HepG2 (cell line): ENCODE results near the gene CNEP1R1. TPM values are rescaled to one million over a fixed set of nuclear protein-coding genes. Genes with fewer than 3 reads are reported as not detected.

Source experiments
- AGO1 ChIP-seq: fragments of 200-400 bp; formaldehyde crosslinking; IDR thresholded peaks from 2 replicates; pipeline ENCODE4 v1.6.1; 2017; ENCODE audit warnings: mild to moderate bottlenecking, low read depth, low read length, moderate library complexity; ENCODE audit not compliant: poor library complexity, severe bottlenecking
- DNMT1 ChIP-seq: sonication (generic); formaldehyde crosslinking; IDR thresholded peaks from 2 replicates; pipeline ENCODE4 v1.5.1; 2020; ENCODE audit warnings: mild to moderate bottlenecking, missing genetic modification reagents
- JUND ChIP-seq: sonication (generic); formaldehyde crosslinking; IDR thresholded peaks from 2 replicates; pipeline ENCODE4 v1.8.0; 2022; ENCODE audit warnings: mild to moderate bottlenecking, missing genetic modification reagents
- MTF1 ChIP-seq: sonication (generic); formaldehyde crosslinking; IDR thresholded peaks from 2 replicates; pipeline ENCODE4 v1.5.0; 2020; ENCODE audit warnings: missing genetic modification reagents
- NFKBIZ ChIP-seq: IDR thresholded peaks from 2 replicates; pipeline ENCODE4 v1.6.1; 2018; ENCODE audit warnings: missing genetic modification reagents, missing compliant biosample characterization
- SMAD3 ChIP-seq: sonication (generic); formaldehyde crosslinking; IDR thresholded peaks from 2 replicates; pipeline ENCODE4 v1.4.0; 2020; ENCODE audit warnings: missing genetic modification reagents
- SMARCC2 ChIP-seq: fragments of 450-650 bp; IDR thresholded peaks from 2 replicates; pipeline ENCODE4 v1.6.1; 2017; ENCODE audit warnings: antibody characterized with exemption, mild to moderate bottlenecking
- TMF1 ChIP-seq: sonication (generic); formaldehyde crosslinking; IDR thresholded peaks from 2 replicates; pipeline ENCODE4 v1.8.1; 2022; ENCODE audit warnings: low read depth, missing genetic modification reagents
- U2AF2 ChIP-seq: fragments of 200-400 bp; formaldehyde crosslinking; IDR thresholded peaks from 2 replicates; pipeline ENCODE4 v1.6.1; 2017; ENCODE audit warnings: low read depth, mild to moderate bottlenecking, low read length
- ZNF280D ChIP-seq: sonication (generic); formaldehyde crosslinking; IDR thresholded peaks from 2 replicates; pipeline ENCODE4 v1.5.1; 2020; ENCODE audit warnings: mild to moderate bottlenecking, missing genetic modification reagents
- ZNF615 ChIP-seq: sonication (generic); formaldehyde crosslinking; IDR thresholded peaks from 2 replicates; pipeline ENCODE4 v1.5.0; 2020; ENCODE audit warnings: mild to moderate bottlenecking, missing genetic modification reagents, borderline replicate concordance
- ZNF678 ChIP-seq: sonication (generic); formaldehyde crosslinking; IDR thresholded peaks from 2 replicates; pipeline ENCODE4 v1.4.0; 2020; ENCODE audit warnings: mild to moderate bottlenecking, missing genetic modification reagents
- ZNF747 ChIP-seq: sonication (generic); formaldehyde crosslinking; IDR thresholded peaks from 2 replicates; pipeline ENCODE4 v1.8.1; 2023; ENCODE audit warnings: missing genetic modification reagents, mild to moderate bottlenecking, borderline replicate concordance
- polyA plus RNA-seq, 8 experiments: library from polyadenylated mRNA; depleted of rRNA in 3 of 8; stranded (reverse) in 7 of 8; unstranded in 1 of 8; fragments of >200 nt; fragmentation: Illumina TruSeq in 4 of 8; extraction: Trizol in 4 of 8; gene quantifications; 2 replicates each; pipeline versions ENCODE4 v1.2.1 to v1.2.3, GENCODE V29; 2011 to 2016; ENCODE audit warnings: low read depth in 4 of 8, missing spikeins in 1 of 8, mixed read lengths in 1 of 8; ENCODE audit not compliant: insufficient read depth in 1 of 8
- total RNA-seq, 5 experiments: library from RNA; depleted of rRNA; stranded (reverse); fragments of >200 nt; fragmentation: Illumina TruSeq; extraction: Trizol; gene quantifications; 2 replicates each; pipeline ENCODE4 v1.2.3, GENCODE V29; 2016; ENCODE audit warnings: low read depth in 1 of 5
- TF ChIP-seq, protein P1 (sequence below): sonication (generic); formaldehyde crosslinking; IDR thresholded peaks from 2 replicates; pipeline ENCODE4 v1.4.0; 2020; ENCODE audit warnings: missing genetic modification reagents
- TF ChIP-seq, protein P2 (sequence below): sonication (generic); formaldehyde crosslinking; IDR thresholded peaks from 2 replicates; pipeline ENCODE4 v1.4.0; 2020; ENCODE audit warnings: missing genetic modification reagents
- TF ChIP-seq, protein P3 (sequence below): sonication (generic); formaldehyde crosslinking; IDR thresholded peaks from 2 replicates; pipeline ENCODE4 v1.4.0; 2020; ENCODE audit warnings: missing genetic modification reagents, borderline replicate concordance
- TF ChIP-seq, protein P4 (sequence below): sonication (generic); formaldehyde crosslinking; IDR thresholded peaks from 2 replicates; pipeline ENCODE4 v1.4.0; 2020; ENCODE audit warnings: missing genetic modification reagents, borderline replicate concordance

Gene CNEP1R1
- total and polyA plus RNA-seq, 2 of the 13 experiments (the other 11 are each of a cell fraction or from before 2014, with no cell fraction given) = 23.6 to 26.8 TPM

DNA sequence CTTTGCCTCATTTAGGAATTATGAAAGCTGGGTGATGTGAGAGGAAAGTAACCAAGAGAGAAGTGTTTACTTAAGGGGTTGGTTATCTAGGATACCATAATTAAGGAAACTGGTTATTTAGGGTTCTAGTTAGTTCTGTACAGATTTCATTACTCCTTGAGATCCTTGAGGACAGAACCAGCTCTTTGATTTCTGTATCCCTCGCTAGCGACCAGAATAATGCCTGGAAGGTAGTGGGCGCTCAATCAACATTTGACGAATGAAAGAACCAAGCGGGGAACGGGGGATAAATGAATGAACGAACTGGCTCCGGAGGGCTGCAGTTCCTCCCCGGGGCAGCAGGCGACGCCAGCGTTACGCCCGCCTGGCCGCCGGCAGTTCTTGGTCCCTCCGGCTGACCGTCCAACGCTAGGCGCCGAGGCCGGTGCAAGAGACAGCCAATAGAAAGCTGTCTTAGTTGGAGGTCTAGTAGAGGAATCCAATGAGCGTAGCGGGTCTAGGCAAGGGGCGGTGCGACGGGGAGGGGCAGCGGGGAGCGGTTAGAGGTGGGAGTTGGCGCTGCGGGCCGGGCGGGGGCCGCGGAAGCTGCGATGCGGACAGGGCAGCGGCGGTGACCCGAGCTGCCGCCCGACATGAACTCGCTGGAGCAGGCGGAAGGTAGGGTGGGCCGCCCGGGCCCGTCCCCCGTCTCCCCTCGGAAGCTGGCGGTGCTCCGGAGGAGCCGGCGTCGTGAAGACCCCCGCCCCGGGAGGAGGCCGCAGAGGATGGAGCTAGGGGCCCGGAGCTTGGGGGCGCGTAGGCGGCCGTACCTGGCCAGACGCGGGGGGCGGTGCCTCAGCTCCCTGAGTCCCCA is at the start of gene CNEP1R1 (continued):
- TF ChIP-seq TMF1 (CRISPR knock-in tag) (no peak), ZNF615 (CRISPR knock-in tag) (no peak), DNMT1 (peak; percentile 87; the same call in 1 of the 2 replicates), NFKBIZ (CRISPR knock-in tag) (peak; percentile 83), ZNF747 (CRISPR knock-in tag) (peak; percentile 85; the same call in 1 of the 2 replicates), SMAD3 (peak; percentile 91; the same call in 1 of the 2 replicates), ZNF280D (peak; percentile 51; the same call in 1 of the 2 replicates), MTF1 (CRISPR knock-in tag) (no peak), JUND (0 out of 2 replicates have a peak, but pooled peaks have one; percentile 21), SMARCC2 (no peak), ZNF678 (CRISPR knock-in tag) (no peak), U2AF2 (no peak), AGO1 (peak; percentile 81)
- TF ChIP-seq, protein P1, sequence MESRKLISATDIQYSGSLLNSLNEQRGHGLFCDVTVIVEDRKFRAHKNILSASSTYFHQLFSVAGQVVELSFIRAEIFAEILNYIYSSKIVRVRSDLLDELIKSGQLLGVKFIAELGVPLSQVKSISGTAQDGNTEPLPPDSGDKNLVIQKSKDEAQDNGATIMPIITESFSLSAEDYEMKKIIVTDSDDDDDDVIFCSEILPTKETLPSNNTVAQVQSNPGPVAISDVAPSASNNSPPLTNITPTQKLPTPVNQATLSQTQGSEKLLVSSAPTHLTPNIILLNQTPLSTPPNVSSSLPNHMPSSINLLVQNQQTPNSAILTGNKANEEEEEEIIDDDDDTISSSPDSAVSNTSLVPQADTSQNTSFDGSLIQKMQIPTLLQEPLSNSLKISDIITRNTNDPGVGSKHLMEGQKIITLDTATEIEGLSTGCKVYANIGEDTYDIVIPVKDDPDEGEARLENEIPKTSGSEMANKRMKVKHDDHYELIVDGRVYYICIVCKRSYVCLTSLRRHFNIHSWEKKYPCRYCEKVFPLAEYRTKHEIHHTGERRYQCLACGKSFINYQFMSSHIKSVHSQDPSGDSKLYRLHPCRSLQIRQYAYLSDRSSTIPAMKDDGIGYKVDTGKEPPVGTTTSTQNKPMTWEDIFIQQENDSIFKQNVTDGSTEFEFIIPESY = peak; percentile 60; the same call in 1 of the 2 replicates
- TF ChIP-seq, protein P2, sequence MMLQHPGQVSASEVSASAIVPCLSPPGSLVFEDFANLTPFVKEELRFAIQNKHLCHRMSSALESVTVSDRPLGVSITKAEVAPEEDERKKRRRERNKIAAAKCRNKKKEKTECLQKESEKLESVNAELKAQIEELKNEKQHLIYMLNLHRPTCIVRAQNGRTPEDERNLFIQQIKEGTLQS (CRISPR knock-in tag) = no peak; the same call in 1 of the 2 replicates
- TF ChIP-seq, protein P3, sequence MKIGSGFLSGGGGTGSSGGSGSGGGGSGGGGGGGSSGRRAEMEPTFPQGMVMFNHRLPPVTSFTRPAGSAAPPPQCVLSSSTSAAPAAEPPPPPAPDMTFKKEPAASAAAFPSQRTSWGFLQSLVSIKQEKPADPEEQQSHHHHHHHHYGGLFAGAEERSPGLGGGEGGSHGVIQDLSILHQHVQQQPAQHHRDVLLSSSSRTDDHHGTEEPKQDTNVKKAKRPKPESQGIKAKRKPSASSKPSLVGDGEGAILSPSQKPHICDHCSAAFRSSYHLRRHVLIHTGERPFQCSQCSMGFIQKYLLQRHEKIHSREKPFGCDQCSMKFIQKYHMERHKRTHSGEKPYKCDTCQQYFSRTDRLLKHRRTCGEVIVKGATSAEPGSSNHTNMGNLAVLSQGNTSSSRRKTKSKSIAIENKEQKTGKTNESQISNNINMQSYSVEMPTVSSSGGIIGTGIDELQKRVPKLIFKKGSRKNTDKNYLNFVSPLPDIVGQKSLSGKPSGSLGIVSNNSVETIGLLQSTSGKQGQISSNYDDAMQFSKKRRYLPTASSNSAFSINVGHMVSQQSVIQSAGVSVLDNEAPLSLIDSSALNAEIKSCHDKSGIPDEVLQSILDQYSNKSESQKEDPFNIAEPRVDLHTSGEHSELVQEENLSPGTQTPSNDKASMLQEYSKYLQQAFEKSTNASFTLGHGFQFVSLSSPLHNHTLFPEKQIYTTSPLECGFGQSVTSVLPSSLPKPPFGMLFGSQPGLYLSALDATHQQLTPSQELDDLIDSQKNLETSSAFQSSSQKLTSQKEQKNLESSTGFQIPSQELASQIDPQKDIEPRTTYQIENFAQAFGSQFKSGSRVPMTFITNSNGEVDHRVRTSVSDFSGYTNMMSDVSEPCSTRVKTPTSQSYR (CRISPR knock-in tag) = no peak
- TF ChIP-seq, protein P4, sequence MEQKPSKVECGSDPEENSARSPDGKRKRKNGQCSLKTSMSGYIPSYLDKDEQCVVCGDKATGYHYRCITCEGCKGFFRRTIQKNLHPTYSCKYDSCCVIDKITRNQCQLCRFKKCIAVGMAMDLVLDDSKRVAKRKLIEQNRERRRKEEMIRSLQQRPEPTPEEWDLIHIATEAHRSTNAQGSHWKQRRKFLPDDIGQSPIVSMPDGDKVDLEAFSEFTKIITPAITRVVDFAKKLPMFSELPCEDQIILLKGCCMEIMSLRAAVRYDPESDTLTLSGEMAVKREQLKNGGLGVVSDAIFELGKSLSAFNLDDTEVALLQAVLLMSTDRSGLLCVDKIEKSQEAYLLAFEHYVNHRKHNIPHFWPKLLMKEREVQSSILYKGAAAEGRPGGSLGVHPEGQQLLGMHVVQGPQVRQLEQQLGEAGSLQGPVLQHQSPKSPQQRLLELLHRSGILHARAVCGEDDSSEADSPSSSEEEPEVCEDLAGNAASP (CRISPR knock-in tag) = peak; percentile 40; the same call in 1 of the 2 replicates
